ENCODE data around the gene AGAP1. TPM values are rescaled to one million over a fixed set of nuclear protein-coding genes. Genes with fewer than 3 reads are reported as not detected.

AGAP1 gene
- total RNA-seq, 1 experiment from 2014 or later, result 25.8 TPM

DNA sequence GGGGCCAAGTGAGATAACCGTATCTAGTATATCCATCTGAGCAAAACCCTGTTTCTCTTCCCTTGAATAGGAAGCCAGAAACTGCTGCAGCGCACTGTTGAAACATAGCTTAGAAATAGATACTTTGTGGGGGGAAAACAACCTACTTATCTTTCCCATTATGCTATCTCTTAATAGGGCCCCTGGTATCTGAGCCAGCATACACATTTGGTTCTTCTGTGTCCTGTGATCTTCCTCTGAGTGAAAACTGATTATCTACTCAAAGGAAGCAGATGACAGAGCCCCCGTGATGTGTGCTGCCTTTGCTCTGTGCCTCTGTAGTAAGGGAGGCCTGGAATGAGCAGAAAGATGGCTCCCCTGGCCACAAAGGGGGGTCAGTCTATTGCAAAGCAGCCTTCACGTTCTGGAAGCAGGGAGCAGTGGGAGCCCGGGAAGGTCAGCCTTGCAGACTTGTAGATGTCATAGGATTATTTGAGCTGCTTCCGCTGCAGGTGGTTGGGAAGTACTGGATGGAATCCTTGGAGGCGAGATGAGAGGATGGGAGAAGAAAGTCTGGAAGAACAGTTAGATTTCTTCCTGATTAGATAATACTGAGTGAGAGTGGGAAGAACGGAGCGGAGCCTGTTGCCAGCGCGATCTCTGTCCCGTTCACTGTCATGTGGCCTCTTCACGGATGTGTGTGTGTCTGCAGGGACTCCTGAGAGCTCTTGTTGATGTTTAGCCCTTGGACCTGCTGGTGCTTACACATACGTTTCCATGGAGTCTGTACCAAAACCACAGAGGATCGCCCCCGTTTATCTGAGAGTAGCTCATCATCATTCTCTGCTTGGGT lies 150.1 kb downstream of the AGAP1 start:
- Histone ChIP-seq H3K4ac (ENCODE audit: low read depth, low read length) (no peak overlapping the region), H3K9ac (ENCODE audit: extremely low read depth, insufficient read length, low read length) (no peak overlapping the region), H3K56ac (ENCODE audit: insufficient read length, low read depth, low read length) (no peak overlapping the region), H3K79me2 (ENCODE audit: insufficient read depth, low read length) (no peaks in the 10 kb centered on the region; the same call in 1 of the 2 replicates), H3K27me3 (ENCODE audit: insufficient read depth, low read length) (no peaks in the 10 kb centered on the region), H3T11ph (ENCODE audit: low read length) (no peak overlapping the region), H3K18ac (ENCODE audit: insufficient read length, low read depth, low read length) (no peak overlapping the region), H3K9me3 (ENCODE audit: control insufficient read depth, low read depth, low read length) (no peaks in the 10 kb centered on the region), H3K4me2 (ENCODE audit: insufficient read depth, insufficient read length, low read length) (no peak overlapping the region), H3K14ac (ENCODE audit: insufficient read depth, low read length) (no peak overlapping the region), H2AK5ac (ENCODE audit: insufficient read length, low read length) (no peak overlapping the region), H2BK5ac (ENCODE audit: insufficient read length, low read length) (no peak overlapping the region), H3K27ac (ENCODE audit: insufficient read length, low read depth, low read length) (no peak overlapping the region), H3K23me2 (ENCODE audit: insufficient read length, low read depth, low read length, poor library complexity, severe bottlenecking) (no peaks in the 10 kb centered on the region), H4K8ac (replicated peaks; ENCODE audit: insufficient read length, low read depth, low read length) (no peak overlapping the region), H2BK120ac (ENCODE audit: low read depth, low read length, poor library complexity, severe bottlenecking) (no peak overlapping the region), H2AFZ (ENCODE audit: low read length) (no peak overlapping the region), H3K79me1 (ENCODE audit: insufficient read depth, low read depth, low read length, poor library complexity, severe bottlenecking) (no peaks in the 10 kb centered on the region), H2BK12ac (ENCODE audit: insufficient read length, low read depth, low read length) (no peak overlapping the region), H4K20me1 (ENCODE audit: control insufficient read depth, insufficient read depth, insufficient read length) (no peaks in the 10 kb centered on the region), H3K23ac (ENCODE audit: insufficient read length, low read depth, low read length) (no peak overlapping the region), H2BK20ac (ENCODE audit: low read depth, low read length, poor library complexity, severe bottlenecking) (no peak overlapping the region), H4K5ac (ENCODE audit: insufficient read length, low read depth, low read length) (no peak overlapping the region), H4K91ac (ENCODE audit: insufficient read length, low read depth, low read length) (no peak overlapping the region), H3K4me1 (ENCODE audit: insufficient read depth, low read length) (peaks cover 18% of the 10 kb centered on the region; the same call in 1 of the 2 replicates), H2BK15ac (ENCODE audit: low read depth, low read length) (no peak overlapping the region)
- H3K9me3 Mint-ChIP-seq, result no peaks in the 10 kb centered on the region
- peaks cover 46 to 52% of the 10 kb centered on the region in 2 experiments for H3K4me1 Mint-ChIP-seq
- WGBS (ENCODE audit: extremely low coverage, insufficient read length, low lambda C conversion rate), result no CpG with 5 or more reads among the region's 16 CpGs
- H3K27me3 Mint-ChIP-seq (ENCODE audit: low read depth), result no peaks in the 10 kb centered on the region
- H3K36me3 Mint-ChIP-seq (ENCODE audit: insufficient read depth in 1 of 3, low read depth in 3 of 3), result no peaks in the 10 kb centered on the region
- no peak for TF ChIP-seq CTCF (conservative IDR thresholded peaks at IDR 0.05)
- DNase-seq, result no peak
- no peak overlapping the region; a peak in 2 of 7 replicates for H3K27ac Mint-ChIP-seq
- no peak overlapping the region for H3K4me3 Mint-ChIP-seq

Measured in H9 (cell line).